K562 (cell line): ENCODE measurements around the gene SERBP1. TPM values are rescaled to one million over a fixed set of nuclear protein-coding genes. Genes with fewer than 3 reads are reported as not detected.
A peak's percentile ranks its signal among the peaks of the same experiment; 100 is the strongest.

ENCODE experiments used
- ATAC-seq: fragments of 200-7000 bp; cut with Tn5 transposase; 3 replicates; pipeline ENCODE4 v1.9.1; 2020; ENCODE audit warnings: moderate library complexity
- BruUV-seq: library from RNA; stranded (reverse); fragments of 400-500 nt; replicated peaks from 2 replicates; lab custom pipeline; 2021; lab: Mats Ljungman, UMichigan
- CTCF ChIA-PET: fragments of 300-600 bp; formaldehyde crosslinking; extraction: SDS; loops from one replicate; lab custom pipeline; 2021; ENCODE audit warnings: low intra/inter-chr PET ratio; lab: Yijun Ruan, JAX
- POLR2A ChIA-PET: fragments of 300-600, 350-650 bp; sonication (Branson Sonifier 250); formaldehyde crosslinking; extraction: SDS; loops from one replicate; lab custom pipeline; 2021; ENCODE audit warnings: antibody characterized with exemption, inconsistent platforms; lab: Yijun Ruan, JAX
- DNase-seq, 4 experiments: peaks; one replicate each; pipeline versions ENCODE4 v3.0.0 to v3.0.0-alpha.2; 2011 to 2018; ENCODE audit warnings: low spot score in 3 of 4, mixed read lengths in 3 of 4; ENCODE audit errors: extremely low read depth in 1 of 4
- FAIRE-seq: peaks from 2 replicates; lab custom pipeline; 2011; peaks lifted over from hg19 to GRCh38; lab: Jason Lieb, UNC
- H2AFZ ChIP-seq: 2 replicates; pipeline ENCODE4 v1.6.0; 2011; ENCODE audit warnings: low read depth, low read length, control low read depth, inconsistent platforms
- H3K27ac ChIP-seq: fragments of 200-600 bp; 3 replicates; pipeline ENCODE4 v1.8.0; 2011; ENCODE audit warnings: low read depth, mild to moderate bottlenecking, control low read depth, inconsistent platforms, low read length, moderate library complexity, mixed read lengths; ENCODE audit errors: extremely low read depth
- H3K27me3 ChIP-seq, 2 experiments: fragments of 300-600 bp in 1 of 2; 2 replicates in 1 of 2; 3 replicates in 1 of 2; pipeline versions ENCODE4 v1.6.0 to v1.8.0; 2011; ENCODE audit warnings: inconsistent platforms in 2 of 2, low read length in 2 of 2, mild to moderate bottlenecking in 1 of 2, mixed read lengths in 1 of 2, moderate library complexity in 1 of 2; ENCODE audit not compliant: control insufficient read depth in 2 of 2, insufficient read depth in 2 of 2
- H3K36me3 ChIP-seq: fragments of 300-600 bp; 3 replicates; pipeline ENCODE4 v1.8.0; 2011; ENCODE audit warnings: mild to moderate bottlenecking, low read length, inconsistent platforms; ENCODE audit not compliant: control insufficient read depth, insufficient read depth
- H3K4me1 ChIP-seq, 2 experiments: fragments of 200-600 bp in 1 of 2; replicated peaks in 1 of 2; 2 replicates in 1 of 2; 3 replicates in 1 of 2; pipeline versions ENCODE4 v1.5.1 to v1.8.0; 2011; ENCODE audit warnings: inconsistent platforms in 2 of 2, low read length in 2 of 2, mild to moderate bottlenecking in 1 of 2, mixed read lengths in 1 of 2, moderate library complexity in 1 of 2; ENCODE audit not compliant: control insufficient read depth in 2 of 2, insufficient read depth in 2 of 2
- H3K4me2 ChIP-seq: 2 replicates; pipeline ENCODE4 v1.6.1; 2011; ENCODE audit warnings: low read length, control low read depth, inconsistent platforms, mixed read lengths; ENCODE audit not compliant: insufficient read depth
- H3K4me3 ChIP-seq: fragments of 200-600 bp; sonication (generic), shearing (Covaris generic); 2 replicates; pipeline ENCODE4 v1.5.1; 2016; ENCODE audit warnings: control low read depth, inconsistent platforms
- H3K79me2 ChIP-seq: fragments of 200-600 bp; 3 replicates; pipeline ENCODE4 v1.8.0; 2011; ENCODE audit warnings: low read length, inconsistent platforms; ENCODE audit not compliant: control insufficient read depth, insufficient read depth
- H3K9ac ChIP-seq, 2 experiments: 2 replicates each; pipeline versions ENCODE4 v1.6.0 to v1.6.1; 2011; ENCODE audit warnings: low read depth in 2 of 2, low read length in 2 of 2, control low read depth in 1 of 2, inconsistent platforms in 1 of 2, mild to moderate bottlenecking in 1 of 2, mixed read lengths in 1 of 2; ENCODE audit not compliant: insufficient read depth in 1 of 2
- H3K9me1 ChIP-seq: one replicate; pipeline ENCODE4 v1.6.0; 2011; ENCODE audit warnings: inconsistent platforms, mild to moderate bottlenecking, low read length, moderate library complexity; ENCODE audit not compliant: control insufficient read depth, insufficient read depth
- H3K9me3 ChIP-seq: replicated peaks from 2 replicates; pipeline ENCODE4 v1.5.1; 2011; ENCODE audit warnings: low read depth, low read length, inconsistent platforms; ENCODE audit not compliant: control insufficient read depth, insufficient read depth
- H4K20me1 ChIP-seq: replicated peaks from 2 replicates; pipeline ENCODE4 v1.6.1; 2011; ENCODE audit warnings: low read length, inconsistent platforms, mixed read lengths; ENCODE audit not compliant: control insufficient read depth, insufficient read depth
- KAT8 ChIP-seq: fragments of 450-650 bp; IDR thresholded peaks from 2 replicates; pipeline ENCODE4 v1.6.1; 2016; ENCODE audit warnings: low read depth, mild to moderate bottlenecking
- KLF16 ChIP-seq: IDR thresholded peaks from 2 replicates; pipeline ENCODE4 v1.6.1; 2016; ENCODE audit warnings: antibody characterized with exemption
- NCOA6 ChIP-seq: fragments of 450-650 bp; IDR thresholded peaks from 2 replicates; pipeline ENCODE4 v1.6.1; 2017; ENCODE audit warnings: mild to moderate bottlenecking
- NONO ChIP-seq, 2 experiments: fragments of 200-400 bp in 1 of 2; fragments of 450-650 bp in 1 of 2; formaldehyde crosslinking in 1 of 2; IDR thresholded peaks; 2 replicates each; pipeline ENCODE4 v1.6.1; 2017; ENCODE audit warnings: low read depth in 2 of 2, mild to moderate bottlenecking in 2 of 2, moderate library complexity in 2 of 2, low read length in 1 of 2
- PCBP1 ChIP-seq: fragments of 200-400 bp; formaldehyde crosslinking; IDR thresholded peaks from 2 replicates; pipeline ENCODE4 v1.6.1; 2018; ENCODE audit warnings: mild to moderate bottlenecking, low read depth, low read length; ENCODE audit not compliant: poor library complexity, severe bottlenecking
- RBM22 ChIP-seq: fragments of 200-400 bp; formaldehyde crosslinking; IDR thresholded peaks from 2 replicates; pipeline ENCODE4 v1.6.1; 2018; ENCODE audit warnings: low read length, low read depth; ENCODE audit not compliant: poor library complexity, severe bottlenecking
- TAF1 ChIP-seq: IDR thresholded peaks from 2 replicates; pipeline ENCODE4 v1.6.1; 2011; ENCODE audit warnings: mild to moderate bottlenecking, low read length, moderate library complexity; ENCODE audit not compliant: insufficient read depth, control insufficient read depth, severe bottlenecking; ENCODE audit errors: extremely low read depth
- WGBS: fragments of 100-300 bp; shearing (Covaris generic); methylation state at CpG from one replicate; pipeline ENCODE4 v1.1.6; 2016; ENCODE audit warnings: low coverage, mixed read lengths; ENCODE audit not compliant: insufficient coverage; ENCODE audit errors: missing lambda C conversion rate; 5-methylcytosine and 5-hydroxymethylcytosine counted together
- in situ Hi-C: fragments of 300-500 bp; cut with MboI; formaldehyde crosslinking; loops from 4 replicates; pipeline ENCODE4 v1.15.0; 2018; ENCODE audit warnings: inconsistent platforms, mixed read lengths
- intact Hi-C: fragments of 100-400 bp; cut with micrococcal nuclease; formaldehyde crosslinking; loops from 2 replicates; pipeline ENCODE4 v1.14.2; 2022
- polyA plus RNA-seq, 8 experiments: library from polyadenylated mRNA; depleted of rRNA in 4 of 8; stranded (reverse) in 5 of 8; unstranded in 3 of 8; fragments of >200 nt; fragmentation: Nextera tagmentation in 2 of 8; fragmentation: Illumina TruSeq in 1 of 8; extraction: Ambion mirVana in 2 of 8; extraction: Trizol in 1 of 8; gene quantifications; 2 replicates each; pipeline versions ENCODE4 v1.2.1 to v1.2.3, GENCODE V29; 2011 to 2014; ENCODE audit warnings: inconsistent platforms in 1 of 8, missing spikeins in 1 of 8
- total RNA-seq, 7 experiments: library from RNA; depleted of rRNA in 6 of 7; stranded (reverse); fragments of >200 nt in 6 of 7; fragmentation: Illumina TruSeq in 2 of 7; extraction: Trizol in 2 of 7; gene quantifications; 2 replicates each; pipeline versions ENCODE4 v1.2.1 to v1.2.3, GENCODE V29; 2011 to 2021; ENCODE audit warnings: low replicate concordance in 1 of 7
- TF ChIP-seq, protein P1 (sequence below): sonication (generic); formaldehyde crosslinking; IDR thresholded peaks from 2 replicates; pipeline ENCODE4 v1.8.0; 2022; ENCODE audit warnings: mild to moderate bottlenecking, low read depth, missing genetic modification reagents
- TF ChIP-seq, protein P2 (sequence below): sonication (generic); formaldehyde crosslinking; IDR thresholded peaks from 2 replicates; pipeline ENCODE4 v1.8.1; 2022; ENCODE audit warnings: missing genetic modification reagents
- TF ChIP-seq, protein P3 (sequence below): fragments of 200-800 bp; sonication (Bioruptor generic); IDR thresholded peaks from 2 replicates; pipeline ENCODE4 v1.6.1; 2017; ENCODE audit warnings: missing genetic modification characterization, missing compliant biosample characterization
- TF ChIP-seq, protein P4 (sequence below): sonication (generic); formaldehyde crosslinking; IDR thresholded peaks from 2 replicates; pipeline ENCODE4 v1.8.1; 2023; ENCODE audit warnings: mild to moderate bottlenecking, missing genetic modification reagents

The SERBP1 gene
- total and polyA plus RNA-seq, 9 of the 15 experiments (the other 6 are each of a cell fraction or from before 2014, with no cell fraction given) = 79.9 to 761 (median 464) TPM

DNA sequence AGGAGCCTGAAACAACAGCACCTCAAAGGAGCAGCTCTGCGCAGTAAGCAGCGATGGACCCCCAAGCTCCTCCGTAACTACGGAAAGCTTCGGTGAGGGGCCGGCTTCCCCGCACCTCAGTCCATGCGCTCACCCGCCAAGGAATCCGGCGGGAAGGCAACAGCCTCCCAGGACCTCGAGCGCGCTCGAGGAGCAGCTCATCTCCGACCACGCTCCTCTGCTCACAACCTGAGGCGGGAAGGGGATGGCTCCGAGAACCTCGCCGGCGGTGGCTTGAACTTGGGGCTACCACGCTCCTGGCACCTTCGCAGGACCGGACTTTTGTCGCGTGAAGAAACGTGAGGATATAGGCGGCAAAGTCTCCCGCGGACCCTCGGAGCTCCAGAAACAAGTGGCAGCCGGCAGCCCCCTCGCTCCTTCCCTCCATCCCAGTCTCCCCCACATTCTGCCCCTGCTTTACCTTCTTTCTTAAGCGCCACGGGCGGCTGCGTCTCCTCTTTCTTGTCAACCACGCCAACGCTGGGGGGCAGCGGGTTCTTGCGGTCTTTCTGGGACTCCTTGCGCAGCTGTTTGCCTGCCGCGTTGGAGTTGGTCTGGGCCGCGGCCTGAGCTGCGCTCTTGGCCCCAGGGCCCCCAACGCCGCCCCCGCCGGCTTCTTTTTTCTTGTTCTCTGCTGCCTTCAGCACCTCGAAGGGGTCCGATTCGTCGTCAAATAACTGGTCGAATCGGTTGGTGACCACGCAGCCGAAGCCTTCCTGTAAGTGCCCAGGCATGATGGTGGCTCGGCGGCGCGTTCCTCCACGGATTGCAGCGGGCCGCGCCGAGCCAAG lies 459 bp downstream of the SERBP1 start:
- H3K27me3 ChIP-seq = no peaks in the 10 kb centered on the region
- H2AFZ ChIP-seq = peak overlapping the region; percentile 42; the same call in 1 of the 2 replicates
- CTCF ChIA-PET = no interaction called here
- peak overlapping the region; percentile 98 for H3K27ac ChIP-seq
- no peaks in the 10 kb centered on the region; the same call in 1 of the 2 replicates for H3K9me3 ChIP-seq
- POLR2A ChIA-PET = interaction anchor here (0.6 to 3.9 kb wide), 27 partner anchors 9 to 256 kb away, joined by 3 to 35 read pairs (median 4); partner anchors contain the start of gene GADD45A
- ATAC-seq (peak; percentile 9), FAIRE-seq (no peak), DNase-seq (peak; percentile 22 to 56 (median 43))
- intact Hi-C loops (loop anchor here (2.0 to 10.0 kb wide), 6 partner anchors 49 to 502 kb away; partner anchors contain the start of gene GADD45A), in situ Hi-C loops (no loop called here)
- peak overlapping the region; percentile 96 for H3K4me3 ChIP-seq
- peaks cover 14 to 19% of the 10 kb centered on the region in 2 experiments; a peak in 4 of 5 replicates for H3K4me1 ChIP-seq
- no peaks in the 10 kb centered on the region for H3K9me1 ChIP-seq
- H3K9ac ChIP-seq = peak overlapping the region; percentile 97 to 99
- peaks cover 78% of the 10 kb centered on the region for H3K79me2 ChIP-seq
- H4K20me1 ChIP-seq = peaks cover 43% of the 10 kb centered on the region
- BruUV-seq = no TSS peak
- peaks cover 49% of the 10 kb centered on the region for H3K36me3 ChIP-seq
- H3K4me2 ChIP-seq = peak overlapping the region; percentile 95
- WGBS = 1% methylated on average over 54 of the region's 69 CpGs
- TF ChIP-seq NONO (IDR thresholded peaks at IDR 0.05; ENCODE audit: low read depth in 2 of 2, low read length in 1 of 2) = peak in 1 of 2 experiments; percentile 40; a peak in 1 of 4 replicates
- peak; percentile 37 for TF ChIP-seq TAF1
- TF ChIP-seq PCBP1 = peak; percentile 63
- TF ChIP-seq, protein P1, sequence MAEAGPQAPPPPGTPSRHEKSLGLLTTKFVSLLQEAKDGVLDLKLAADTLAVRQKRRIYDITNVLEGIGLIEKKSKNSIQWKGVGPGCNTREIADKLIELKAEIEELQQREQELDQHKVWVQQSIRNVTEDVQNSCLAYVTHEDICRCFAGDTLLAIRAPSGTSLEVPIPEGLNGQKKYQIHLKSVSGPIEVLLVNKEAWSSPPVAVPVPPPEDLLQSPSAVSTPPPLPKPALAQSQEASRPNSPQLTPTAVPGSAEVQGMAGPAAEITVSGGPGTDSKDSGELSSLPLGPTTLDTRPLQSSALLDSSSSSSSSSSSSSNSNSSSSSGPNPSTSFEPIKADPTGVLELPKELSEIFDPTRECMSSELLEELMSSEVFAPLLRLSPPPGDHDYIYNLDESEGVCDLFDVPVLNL (CRISPR knock-in tag) = 0 out of 2 replicates have a peak, but pooled peaks have one; percentile 11
- TF ChIP-seq, protein P2, sequence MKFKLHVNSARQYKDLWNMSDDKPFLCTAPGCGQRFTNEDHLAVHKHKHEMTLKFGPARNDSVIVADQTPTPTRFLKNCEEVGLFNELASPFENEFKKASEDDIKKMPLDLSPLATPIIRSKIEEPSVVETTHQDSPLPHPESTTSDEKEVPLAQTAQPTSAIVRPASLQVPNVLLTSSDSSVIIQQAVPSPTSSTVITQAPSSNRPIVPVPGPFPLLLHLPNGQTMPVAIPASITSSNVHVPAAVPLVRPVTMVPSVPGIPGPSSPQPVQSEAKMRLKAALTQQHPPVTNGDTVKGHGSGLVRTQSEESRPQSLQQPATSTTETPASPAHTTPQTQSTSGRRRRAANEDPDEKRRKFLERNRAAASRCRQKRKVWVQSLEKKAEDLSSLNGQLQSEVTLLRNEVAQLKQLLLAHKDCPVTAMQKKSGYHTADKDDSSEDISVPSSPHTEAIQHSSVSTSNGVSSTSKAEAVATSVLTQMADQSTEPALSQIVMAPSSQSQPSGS (CRISPR knock-in tag) = no peak
- TF ChIP-seq, protein P3, sequence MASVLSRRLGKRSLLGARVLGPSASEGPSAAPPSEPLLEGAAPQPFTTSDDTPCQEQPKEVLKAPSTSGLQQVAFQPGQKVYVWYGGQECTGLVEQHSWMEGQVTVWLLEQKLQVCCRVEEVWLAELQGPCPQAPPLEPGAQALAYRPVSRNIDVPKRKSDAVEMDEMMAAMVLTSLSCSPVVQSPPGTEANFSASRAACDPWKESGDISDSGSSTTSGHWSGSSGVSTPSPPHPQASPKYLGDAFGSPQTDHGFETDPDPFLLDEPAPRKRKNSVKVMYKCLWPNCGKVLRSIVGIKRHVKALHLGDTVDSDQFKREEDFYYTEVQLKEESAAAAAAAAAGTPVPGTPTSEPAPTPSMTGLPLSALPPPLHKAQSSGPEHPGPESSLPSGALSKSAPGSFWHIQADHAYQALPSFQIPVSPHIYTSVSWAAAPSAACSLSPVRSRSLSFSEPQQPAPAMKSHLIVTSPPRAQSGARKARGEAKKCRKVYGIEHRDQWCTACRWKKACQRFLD (CRISPR knock-in tag) = peak; percentile 73; the same call in 1 of the 2 replicates
- TF ChIP-seq KAT8 = peak; percentile 67; the same call in 1 of the 2 replicates
- no peak for TF ChIP-seq NCOA6
- no peak for TF ChIP-seq KLF16
- TF ChIP-seq, protein P4, sequence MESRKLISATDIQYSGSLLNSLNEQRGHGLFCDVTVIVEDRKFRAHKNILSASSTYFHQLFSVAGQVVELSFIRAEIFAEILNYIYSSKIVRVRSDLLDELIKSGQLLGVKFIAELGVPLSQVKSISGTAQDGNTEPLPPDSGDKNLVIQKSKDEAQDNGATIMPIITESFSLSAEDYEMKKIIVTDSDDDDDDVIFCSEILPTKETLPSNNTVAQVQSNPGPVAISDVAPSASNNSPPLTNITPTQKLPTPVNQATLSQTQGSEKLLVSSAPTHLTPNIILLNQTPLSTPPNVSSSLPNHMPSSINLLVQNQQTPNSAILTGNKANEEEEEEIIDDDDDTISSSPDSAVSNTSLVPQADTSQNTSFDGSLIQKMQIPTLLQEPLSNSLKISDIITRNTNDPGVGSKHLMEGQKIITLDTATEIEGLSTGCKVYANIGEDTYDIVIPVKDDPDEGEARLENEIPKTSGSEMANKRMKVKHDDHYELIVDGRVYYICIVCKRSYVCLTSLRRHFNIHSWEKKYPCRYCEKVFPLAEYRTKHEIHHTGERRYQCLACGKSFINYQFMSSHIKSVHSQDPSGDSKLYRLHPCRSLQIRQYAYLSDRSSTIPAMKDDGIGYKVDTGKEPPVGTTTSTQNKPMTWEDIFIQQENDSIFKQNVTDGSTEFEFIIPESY (CRISPR knock-in tag) = 0 out of 2 replicates have a peak, but pooled peaks have one; percentile 2
- TF ChIP-seq RBM22 = peak; percentile 52
